Thoracic aorta (tissue), 2 donors: ENCODE data around the gene HPCAL1. TPM values are rescaled to one million over a fixed set of nuclear protein-coding genes. Genes with fewer than 3 reads are reported as not detected.
"Not testable (repeated sequence)": the region's sequence is repeated elsewhere in the genome, so short reads cannot be mapped to it uniquely, and the experiment has no call there.

Source experiments
- ATAC-seq: fragments of 150-250 bp; one replicate; pipeline ENCODE4 v1.8.0; 2017; ENCODE audit warnings: low read depth; ENCODE audit not compliant: insufficient number of reproducible peaks, low FRiP score
- DNase-seq: peaks from one replicate; pipeline ENCODE4 v3.0.0-alpha.2; 2020; ENCODE audit warnings: low spot score
- H3K27ac ChIP-seq, 2 donors: fragments of 200-600 bp; sonication (generic); 1 replicate in 1 of 2; 2 replicates in 1 of 2; pipeline ENCODE4 v1.5.1; 2016; ENCODE audit warnings: mild to moderate bottlenecking in 2 of 2, moderate library complexity in 2 of 2
- H3K27me3 ChIP-seq: fragments of 200-600 bp; sonication (generic); replicated peaks from 2 replicates; pipeline ENCODE4 v1.6.0; 2016; ENCODE audit warnings: mild to moderate bottlenecking; ENCODE audit not compliant: insufficient read depth
- H3K36me3 ChIP-seq: fragments of 200-600 bp; sonication (generic); one replicate; pipeline ENCODE4 v1.5.1; 2016
- H3K4me1 ChIP-seq, 2 donors: fragments of 200-600 bp; sonication (generic); 1 replicate in 1 of 2; 2 replicates in 1 of 2; pipeline versions ENCODE4 v1.5.1 to v1.6.0; 2016; ENCODE audit warnings: low read depth in 2 of 2, mild to moderate bottlenecking in 1 of 2; ENCODE audit not compliant: control insufficient read depth in 1 of 2
- H3K4me3 ChIP-seq: fragments of 200-600 bp; sonication (generic); 2 replicates; pipeline ENCODE4 v1.5.1; 2016; ENCODE audit warnings: mild to moderate bottlenecking
- H3K9me3 ChIP-seq: fragments of 200-600 bp; sonication (generic); 2 replicates; pipeline ENCODE4 v1.5.1; 2016
- CTCF ChIP-seq: fragments of 200-600 bp; sonication (generic); IDR thresholded peaks from one replicate; pipeline ENCODE4 v1.5.1; 2019; ENCODE audit warnings: antibody characterized with exemption
- total RNA-seq, 2 donors: library from RNA; depleted of rRNA; stranded (reverse); fragments of >200 nt; gene quantifications; one replicate each; pipeline versions ENCODE4 v1.1.0 to v1.2.3, GENCODE V29; 2016

The HPCAL1 gene
- total RNA-seq, 2 donors from 2014 or later: 34.6 to 50.2 TPM

GRCh38 chr2:10453905-10454298, 151.2 kb downstream of the HPCAL1 start:
- Histone ChIP-seq H3K4me3 (no peak overlapping the region), H3K36me3 (no peaks in the 10 kb centered on the region), H3K27ac (peak overlapping the region; percentile 73 to 83), H3K27me3 (no peaks in the 10 kb centered on the region), H3K9me3 (no peaks in the 10 kb centered on the region), H3K4me1 (peaks cover 14 to 55% of the 10 kb centered on the region in 2 donors)
- ATAC-seq (no peak), DNase-seq (no peak)
- no peak for TF ChIP-seq CTCF

- Histone ChIP-seq H3K27ac (peak overlapping the region; percentile 73 to 83), H3K9me3 (no peaks in the 10 kb centered on the region), H3K36me3 (no peaks in the 10 kb centered on the region), H3K4me3 (no peak overlapping the region), H3K27me3 (no peaks in the 10 kb centered on the region), H3K4me1 (peaks cover 12 to 49% of the 10 kb centered on the region in 2 donors)
- ATAC-seq (no peak), DNase-seq (no peak)
- TF ChIP-seq CTCF: no peak
Observed at GRCh38 chr2:10454505-10454904, 151.8 kb downstream of the HPCAL1 start.

DNA sequence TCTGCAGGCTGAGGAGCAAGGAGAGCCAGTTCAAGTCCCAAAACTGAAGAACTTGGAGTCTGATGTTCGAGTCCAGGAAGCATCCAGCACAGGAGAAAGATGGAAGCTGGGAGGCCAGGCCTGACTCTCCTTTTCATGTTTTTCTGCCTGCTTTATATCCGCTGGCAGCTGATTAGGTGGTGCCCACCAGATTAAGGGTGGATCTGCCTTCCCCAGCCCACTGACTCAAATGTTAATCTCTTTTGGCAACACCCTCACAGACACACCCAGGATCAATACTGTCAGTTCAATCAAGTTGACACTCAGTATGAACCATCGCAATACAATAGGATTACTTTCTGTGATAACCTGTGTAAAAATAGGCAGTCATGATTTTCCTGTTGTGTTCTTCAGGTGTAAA, 154.5 kb downstream of the HPCAL1 start:
- not testable (repeated sequence) for ATAC-seq, H3K36me3 ChIP-seq, H3K4me3 ChIP-seq, DNase-seq, H3K27me3 ChIP-seq, H3K9me3 ChIP-seq
- Histone ChIP-seq H3K4me1 (peaks cover 12 to 36% of the 10 kb centered on the region in 2 donors), H3K27ac (peak overlapping the region; percentile 19 to 28)

GRCh38 chr2:10457846-10458598, 155.3 kb downstream of the HPCAL1 start:
- H3K27ac ChIP-seq: peak overlapping the region; percentile 28 to 36
- no peak for DNase-seq

GRCh38 chr2:10460366-10460796, 157.7 kb downstream of the HPCAL1 start:
- Histone ChIP-seq H3K36me3 (no peaks in the 10 kb centered on the region), H3K9me3 (no peaks in the 10 kb centered on the region), H3K27me3 (no peaks in the 10 kb centered on the region), H3K4me3 (no peak overlapping the region), H3K4me1 (peaks cover 4 to 16% of the 10 kb centered on the region in 2 donors), H3K27ac (no peak overlapping the region)
- DNase-seq (no peak), ATAC-seq (no peak)
- no peak for TF ChIP-seq CTCF

More at GRCh38 chr2:10457846-10458598, 155.3 kb downstream of the HPCAL1 start:
- TF ChIP-seq CTCF: no peak
- Histone ChIP-seq H3K9me3 (no peaks in the 10 kb centered on the region), H3K36me3 (no peaks in the 10 kb centered on the region), H3K4me3 (no peak overlapping the region), H3K27me3 (no peaks in the 10 kb centered on the region), H3K4me1 (peaks cover 12 to 33% of the 10 kb centered on the region in 2 donors)
- no peak for ATAC-seq
